ENCODE data around the gene LRRC59. TPM values are rescaled to one million over a fixed set of nuclear protein-coding genes. Genes with fewer than 3 reads are reported as not detected.
A peak's percentile ranks its signal among the peaks of the same experiment; 100 is the strongest.

Gene LRRC59
- total and polyA plus RNA-seq, 2 of the 4 experiments (the other 2 are of a cell fraction), result 139 to 233 TPM

DNA sequence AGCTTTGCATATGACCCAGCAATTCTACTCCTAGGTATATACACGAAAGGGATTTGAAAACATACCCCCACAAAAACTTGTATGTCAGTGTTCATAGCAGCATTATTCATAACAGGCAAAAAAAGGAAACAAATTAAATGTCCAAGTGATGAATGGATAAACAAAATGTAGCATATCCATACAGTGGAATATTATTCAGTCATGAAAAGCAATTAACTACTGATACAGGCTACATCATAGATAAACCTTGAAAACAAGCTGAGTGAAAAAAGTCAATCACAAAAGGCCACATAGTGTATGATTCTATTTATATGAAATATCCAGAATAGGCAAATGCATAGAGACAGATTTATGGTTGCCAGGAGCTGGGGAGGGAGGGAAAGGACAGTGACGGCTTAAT is 23.6 kb downstream of the LRRC59 start:
- intact Hi-C loops (cut with micrococcal nuclease) (no loop called here), dilution Hi-C loops (cut with HindIII; ENCODE audit: low sequenced_read_pairs, unreplicated experiment) (no loop called here), in situ Hi-C loops (cut with MboI; ENCODE audit: low sequenced_read_pairs) (no loop called here)
- no peak overlapping the region for H3K18ac ChIP-seq (ENCODE audit: low read depth, low read length)
- peaks cover 7% of the 10 kb centered on the region; the same call in 1 of the 2 replicates for H3K9me1 ChIP-seq (ENCODE audit: insufficient read depth, low read length)
- DNase-seq (no peak), ATAC-seq (ENCODE audit: low read depth) (no peak)
- no peak overlapping the region for H3K23ac ChIP-seq (ENCODE audit: low read depth, low read length)
- ChIA-PET POLR2A (ENCODE audit: unreplicated experiment) (no interaction called here), CTCF (no interaction called here)
- TF ChIP-seq MXI1 (IDR thresholded peaks at IDR 0.05; ENCODE audit: borderline replicate concordance, low read depth, low read length) (no peak), MAFK (IDR thresholded peaks at IDR 0.05; ENCODE audit: low read depth, low read length) (no peak), POLR2A (IDR thresholded peaks at IDR 0.05; ENCODE audit: low read depth, low read length) (no peak), NFE2L2 (IDR thresholded peaks at IDR 0.05; ENCODE audit: low read depth, low read length) (no peak), BHLHE40 (IDR thresholded peaks at IDR 0.05; ENCODE audit: low read depth, low read length) (no peak), RAD21 (IDR thresholded peaks at IDR 0.05; ENCODE audit: low read length) (no peak), RFX5 (IDR thresholded peaks at IDR 0.05; ENCODE audit: low read depth, low read length) (no peak), CHD1 (IDR thresholded peaks at IDR 0.05; ENCODE audit: low read depth, low read length) (no peak), RCOR1 (IDR thresholded peaks at IDR 0.05; ENCODE audit: insufficient replicate concordance, low read length) (no peak), MAZ (IDR thresholded peaks at IDR 0.05; ENCODE audit: borderline replicate concordance, low read depth, low read length) (no peak), USF2 (IDR thresholded peaks at IDR 0.05; ENCODE audit: low read depth, low read length) (no peak), FOS (IDR thresholded peaks at IDR 0.05; ENCODE audit: low read depth, low read length) (no peak), CEBPB (IDR thresholded peaks at IDR 0.05; ENCODE audit: low read depth, low read length) (no peak)
- TF ChIP-seq, protein P1, sequence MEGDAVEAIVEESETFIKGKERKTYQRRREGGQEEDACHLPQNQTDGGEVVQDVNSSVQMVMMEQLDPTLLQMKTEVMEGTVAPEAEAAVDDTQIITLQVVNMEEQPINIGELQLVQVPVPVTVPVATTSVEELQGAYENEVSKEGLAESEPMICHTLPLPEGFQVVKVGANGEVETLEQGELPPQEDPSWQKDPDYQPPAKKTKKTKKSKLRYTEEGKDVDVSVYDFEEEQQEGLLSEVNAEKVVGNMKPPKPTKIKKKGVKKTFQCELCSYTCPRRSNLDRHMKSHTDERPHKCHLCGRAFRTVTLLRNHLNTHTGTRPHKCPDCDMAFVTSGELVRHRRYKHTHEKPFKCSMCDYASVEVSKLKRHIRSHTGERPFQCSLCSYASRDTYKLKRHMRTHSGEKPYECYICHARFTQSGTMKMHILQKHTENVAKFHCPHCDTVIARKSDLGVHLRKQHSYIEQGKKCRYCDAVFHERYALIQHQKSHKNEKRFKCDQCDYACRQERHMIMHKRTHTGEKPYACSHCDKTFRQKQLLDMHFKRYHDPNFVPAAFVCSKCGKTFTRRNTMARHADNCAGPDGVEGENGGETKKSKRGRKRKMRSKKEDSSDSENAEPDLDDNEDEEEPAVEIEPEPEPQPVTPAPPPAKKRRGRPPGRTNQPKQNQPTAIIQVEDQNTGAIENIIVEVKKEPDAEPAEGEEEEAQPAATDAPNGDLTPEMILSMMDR (conservative IDR thresholded peaks at IDR 0.05; ENCODE audit: low read depth, low read length), result no peak
- TF ChIP-seq, protein P2, sequence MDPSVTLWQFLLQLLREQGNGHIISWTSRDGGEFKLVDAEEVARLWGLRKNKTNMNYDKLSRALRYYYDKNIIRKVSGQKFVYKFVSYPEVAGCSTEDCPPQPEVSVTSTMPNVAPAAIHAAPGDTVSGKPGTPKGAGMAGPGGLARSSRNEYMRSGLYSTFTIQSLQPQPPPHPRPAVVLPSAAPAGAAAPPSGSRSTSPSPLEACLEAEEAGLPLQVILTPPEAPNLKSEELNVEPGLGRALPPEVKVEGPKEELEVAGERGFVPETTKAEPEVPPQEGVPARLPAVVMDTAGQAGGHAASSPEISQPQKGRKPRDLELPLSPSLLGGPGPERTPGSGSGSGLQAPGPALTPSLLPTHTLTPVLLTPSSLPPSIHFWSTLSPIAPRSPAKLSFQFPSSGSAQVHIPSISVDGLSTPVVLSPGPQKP (IDR thresholded peaks at IDR 0.05; ENCODE audit: borderline replicate concordance, low read depth, low read length), result no peak
- no peaks in the 10 kb centered on the region for H3K27me3 ChIP-seq (ENCODE audit: control insufficient read depth, insufficient read depth, low read length)
- peak overlapping the region; percentile 74 to 84 for H4K8ac ChIP-seq (ENCODE audit: low read depth in 2 of 2, low read length in 2 of 2)
- H2BK5ac ChIP-seq (ENCODE audit: low read depth, low read length, poor library complexity, severe bottlenecking), result no peak overlapping the region
- no peak overlapping the region for H3K9ac ChIP-seq (ENCODE audit: low read depth, low read length)
- H2AFZ ChIP-seq (replicated peaks; ENCODE audit: low read length, poor library complexity), result no peak overlapping the region
- no CpG with 5 or more reads among the region's 2 CpGs for WGBS, 2 experiments (ENCODE audit: extremely low coverage in 2 of 2, insufficient read length in 1 of 2)
- no peak overlapping the region for H2AK5ac ChIP-seq (ENCODE audit: low read depth, low read length)
- 0 out of 2 replicates have a peak overlapping the region, but pooled peaks have one; percentile 15 for H3K14ac ChIP-seq (replicated peaks; ENCODE audit: low read depth, low read length)
- no peak overlapping the region for H2BK20ac ChIP-seq (ENCODE audit: low read depth, low read length)
- peak overlapping the region; percentile 67; the same call in 1 of the 2 replicates for H3K4me3 ChIP-seq (ENCODE audit: insufficient read depth, low read depth, low read length)
- peak overlapping the region; percentile 74; the same call in 1 of the 2 replicates for H3K4me2 ChIP-seq (ENCODE audit: low read depth, low read length)
- no TSS peak for BruUV-seq (replicated peaks)
- H3K56ac ChIP-seq (ENCODE audit: extremely low read depth, insufficient read depth, low read length), result no peak overlapping the region
- H2BK120ac ChIP-seq (ENCODE audit: low read depth, low read length), result no peak overlapping the region
- peak overlapping the region; percentile 47; the same call in 1 of the 2 replicates for H4K91ac ChIP-seq (ENCODE audit: insufficient read depth, low read depth, low read length)
- H3K4me1 ChIP-seq (ENCODE audit: control insufficient read depth, insufficient read depth, low read length), result no peaks in the 10 kb centered on the region
- H2BK15ac ChIP-seq (ENCODE audit: low read depth, low read length), result no peak overlapping the region
- H3K27ac ChIP-seq (ENCODE audit: insufficient read depth, low read length), result no peak overlapping the region
- H3K36me3 ChIP-seq (ENCODE audit: control insufficient read depth, insufficient read depth, low read length), result peaks cover 12% of the 10 kb centered on the region
- H4K5ac ChIP-seq (ENCODE audit: low read depth, low read length), result no peak overlapping the region
- no peak overlapping the region for H2AK9ac ChIP-seq (replicated peaks; ENCODE audit: low read depth, low read length, poor library complexity)
- H3K79me1 ChIP-seq (ENCODE audit: low read depth in 1 of 2, low read length in 2 of 2), result peaks cover 33 to 47% of the 10 kb centered on the region in 2 experiments
- H4K20me1 ChIP-seq (ENCODE audit: insufficient read depth, low read length), result no peaks in the 10 kb centered on the region
- H3K9me3 ChIP-seq (ENCODE audit: control insufficient read depth, insufficient read depth, low read length), result no peaks in the 10 kb centered on the region
- H3K4ac ChIP-seq (ENCODE audit: low read depth, low read length), result no peak overlapping the region
